ENCODE results near the gene GNA15. TPM values are rescaled to one million over a fixed set of nuclear protein-coding genes. Genes with fewer than 3 reads are reported as not detected.

GNA15 gene
- total and polyA plus RNA-seq, 2 of the 8 experiments (the other 6 are each of a cell fraction or from before 2014, with no cell fraction given): 0.26 to 0.45 TPM

GRCh38 chr19:3162418-3163229 is 26.8 kb downstream of the GNA15 start:
- Histone ChIP-seq H4K8ac (ENCODE audit: extremely low read depth, insufficient read depth, low read length) (peak overlapping the region; percentile 17; the same call in 1 of the 2 replicates), H2AK5ac (ENCODE audit: low read depth, low read length) (no peak overlapping the region), H3K4me3 (ENCODE audit: extremely low read depth in 1 of 4, insufficient read depth in 2 of 4, low read depth in 3 of 4, low read length in 4 of 4) (no peak overlapping the region), H3K18ac (ENCODE audit: extremely low read depth, low read length) (no peak overlapping the region), H4K5ac (ENCODE audit: insufficient read length, low read depth, low read length) (no peak overlapping the region), H2BK20ac (ENCODE audit: low read length) (no peak overlapping the region), H2BK120ac (replicated peaks; ENCODE audit: low read depth, low read length) (no peak overlapping the region), H3K23ac (ENCODE audit: insufficient read length) (no peak overlapping the region), H3K27me3 (replicated peaks in 1 of 4; ENCODE audit: control insufficient read depth in 3 of 4, extremely low read depth in 1 of 4, insufficient read depth in 3 of 4, low read length in 3 of 4) (peaks cover 0 to 5% (median 2%) of the 10 kb centered on the region in 4 experiments; a peak in 3 of 7 replicates), H3K79me1 (ENCODE audit: low read depth, low read length) (no peaks in the 10 kb centered on the region), H2BK12ac (ENCODE audit: low read depth, low read length) (no peak overlapping the region), H3K4me1 (replicated peaks in 1 of 4; ENCODE audit: control insufficient read depth in 3 of 4, insufficient read depth in 4 of 4, low read length in 3 of 4) (peaks cover 0 to 3% (median under 1%) of the 10 kb centered on the region in 4 experiments; a peak in 2 of 7 replicates), H2BK5ac (ENCODE audit: low read depth, low read length) (no peak overlapping the region), H3K23me2 (ENCODE audit: low read depth, low read length) (no peaks in the 10 kb centered on the region), H2BK15ac (ENCODE audit: low read length) (peak overlapping the region; percentile 93; the same call in 1 of the 2 replicates), H4K91ac (replicated peaks; ENCODE audit: insufficient read length, low read length) (no peak overlapping the region), H2AFZ (ENCODE audit: low read length) (no peak overlapping the region), H3K9me3 (ENCODE audit: insufficient read depth in 2 of 2, low read depth in 1 of 2, low read length in 1 of 2) (no peaks in the 10 kb centered on the region), H3K4me2 (ENCODE audit: insufficient read depth in 1 of 2, low read depth in 2 of 2, low read length in 2 of 2) (no peak overlapping the region), H3K27ac (ENCODE audit: low read depth, low read length) (no peak overlapping the region), H3K14ac (ENCODE audit: insufficient read length) (no peak overlapping the region), H3K36me3 (ENCODE audit: control insufficient read depth in 2 of 4, insufficient read depth in 4 of 4, low read length in 3 of 4) (no peaks in the 10 kb centered on the region), H3K4ac (replicated peaks; ENCODE audit: insufficient read length, low read depth, low read length) (no peak overlapping the region), H4K20me1 (replicated peaks in 1 of 2; ENCODE audit: control insufficient read depth in 1 of 2, insufficient read depth in 2 of 2, low read length in 2 of 2) (no peaks in the 10 kb centered on the region), H3K79me2 (ENCODE audit: control insufficient read depth in 1 of 2, insufficient read depth in 2 of 2, low read length in 2 of 2) (no peaks in the 10 kb centered on the region), H3K9ac (replicated peaks in 1 of 4; ENCODE audit: extremely low read depth in 1 of 4, low read depth in 3 of 4, low read length in 3 of 4) (no peak overlapping the region), H3K56ac (replicated peaks; ENCODE audit: insufficient read length, low read depth, low read length) (no peak overlapping the region)
- FAIRE-seq (no peak), DNase-seq (ENCODE audit: low read depth in 1 of 2, low spot score in 2 of 2) (no peak)
- WGBS, 2 experiments (ENCODE audit: extremely low coverage in 1 of 2, insufficient coverage in 1 of 2, insufficient read length in 1 of 2, insufficient replicate concordance in 2 of 2, low coverage in 1 of 2, low lambda C conversion rate in 2 of 2, missing lambda C conversion rate in 1 of 2): 89% methylated on average over 30 of the region's 38 CpGs; no CpG with 5 or more reads in 1 of the 2 experiments
- ChIA-PET CTCF (ENCODE audit: partially characterized antibody) (interaction anchor here (0.7 to 11.1 kb wide), 20 partner anchors 9 to 514 kb away, joined by 3 to 162 read pairs (median 4); no protein-coding TSS in a partner anchor), POLR2A (ENCODE audit: partially characterized antibody) (interaction anchor here (0.6 kb wide), 1 partner anchor 1570 kb away, joined by 3 read pairs; the partner anchor contains the start of gene MBD3)
- TF ChIP-seq TAF1 (IDR thresholded peaks at IDR 0.05; ENCODE audit: low read depth, low read length) (no peak), CBX8 (IDR thresholded peaks at IDR 0.05; ENCODE audit: borderline replicate concordance, low read depth, low read length) (no peak), BRCA1 (IDR thresholded peaks at IDR 0.05; ENCODE audit: low read depth, low read length) (no peak), SIN3A (conservative IDR thresholded peaks at IDR 0.05 in 1 of 2, IDR thresholded peaks at IDR 0.05 in 1 of 2; ENCODE audit: low read depth in 1 of 2, low read length in 2 of 2) (no peak), POLR2AphosphoS5 (IDR thresholded peaks at IDR 0.05; ENCODE audit: low read depth, low read length) (no peak), BCL11A (IDR thresholded peaks at IDR 0.05; ENCODE audit: low read depth in 2 of 2, low read length in 2 of 2) (no peak), USF2 (IDR thresholded peaks at IDR 0.05; ENCODE audit: low read length) (0 out of 2 replicates have a peak, but pooled peaks have one; percentile 33), ATF2 (IDR thresholded peaks at IDR 0.05; ENCODE audit: low read length) (no peak)
